SIG-M5 treated with dmso at 0.1 percent for 504 hours (cell line): ENCODE results near the gene COL6A1.

Experiments
- DNase-seq: peaks from one replicate; lab custom pipeline; 2025; ENCODE audit not compliant: unreplicated experiment; lab: John Stamatoyannopoulos, UW

COL6A1 gene

DNA sequence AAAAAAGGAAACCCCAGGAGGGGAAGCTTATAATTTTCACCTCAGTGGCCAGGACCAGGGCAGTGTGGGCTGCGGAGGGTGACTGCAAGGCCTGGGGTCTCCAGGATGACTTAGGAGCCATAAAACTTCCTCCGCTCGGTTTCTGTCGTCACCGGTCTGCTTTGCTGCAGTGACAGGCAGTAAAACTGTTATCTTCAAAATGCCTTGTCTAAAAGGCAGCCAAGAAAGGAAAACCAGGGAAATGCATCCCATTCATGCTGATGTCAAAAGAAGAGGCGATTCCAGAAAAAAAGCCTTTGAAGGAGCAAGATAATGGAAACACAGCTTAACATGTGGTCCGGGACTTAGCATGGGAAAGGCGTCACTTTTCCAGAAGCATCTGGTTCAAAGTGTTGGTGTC lies 42.0 kb downstream of the COL6A1 start:
- DNase-seq = no peak

DNA sequence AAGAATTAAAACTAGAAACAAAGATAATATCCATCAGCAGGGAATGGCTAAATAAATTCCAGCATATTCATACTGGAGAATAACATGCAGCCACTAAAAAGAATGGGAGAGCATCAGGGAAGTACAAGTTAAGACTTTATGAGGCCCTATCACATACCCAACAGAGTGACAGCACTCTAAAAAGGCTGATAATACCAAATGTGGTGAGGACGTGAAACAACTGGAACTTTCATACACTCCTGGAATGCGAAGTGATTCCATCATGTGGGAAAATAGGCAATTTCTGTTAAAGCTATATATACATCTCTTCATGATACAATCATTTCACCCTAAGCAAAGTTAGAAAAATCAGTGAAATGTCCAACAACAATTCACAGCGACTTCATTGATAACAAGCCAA lies 42.6 kb downstream of the COL6A1 start:
- DNase-seq = no peak

- DNase-seq = no peak
Measured at GRCh38 chr21:46025113-46025770, 43.7 kb downstream of the COL6A1 start.

DNA sequence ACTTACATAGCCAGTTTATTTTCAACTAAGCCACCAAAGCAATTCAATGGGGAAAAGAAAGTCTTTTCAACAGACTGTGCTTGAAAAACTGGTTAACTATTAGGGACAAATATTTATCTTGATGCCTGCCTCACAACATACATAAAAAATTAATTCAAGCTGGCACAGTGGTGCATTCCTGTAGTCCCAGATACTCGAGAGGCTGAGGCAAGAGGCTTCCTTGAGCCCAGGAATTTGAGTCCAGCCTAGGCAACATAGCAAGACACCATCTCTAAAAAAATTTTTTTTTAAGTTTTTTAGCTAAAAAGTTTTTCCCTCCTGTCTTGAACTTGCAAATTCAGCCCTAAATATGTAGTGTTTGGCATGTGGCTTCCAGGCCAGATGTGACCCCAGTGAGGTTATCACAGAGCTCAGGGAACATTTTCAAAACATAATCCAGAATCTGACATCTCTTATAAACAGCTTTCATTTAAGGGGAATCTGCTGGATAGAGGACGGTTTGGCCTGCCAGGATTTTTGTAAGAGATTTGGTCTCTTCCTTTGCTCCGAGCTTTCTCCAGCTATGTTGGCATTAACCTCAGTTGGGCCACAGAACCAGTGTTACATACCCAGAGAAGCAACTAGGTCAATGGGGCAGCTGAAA lies 46.4 kb downstream of the COL6A1 start:
- no peak for DNase-seq

DNA sequence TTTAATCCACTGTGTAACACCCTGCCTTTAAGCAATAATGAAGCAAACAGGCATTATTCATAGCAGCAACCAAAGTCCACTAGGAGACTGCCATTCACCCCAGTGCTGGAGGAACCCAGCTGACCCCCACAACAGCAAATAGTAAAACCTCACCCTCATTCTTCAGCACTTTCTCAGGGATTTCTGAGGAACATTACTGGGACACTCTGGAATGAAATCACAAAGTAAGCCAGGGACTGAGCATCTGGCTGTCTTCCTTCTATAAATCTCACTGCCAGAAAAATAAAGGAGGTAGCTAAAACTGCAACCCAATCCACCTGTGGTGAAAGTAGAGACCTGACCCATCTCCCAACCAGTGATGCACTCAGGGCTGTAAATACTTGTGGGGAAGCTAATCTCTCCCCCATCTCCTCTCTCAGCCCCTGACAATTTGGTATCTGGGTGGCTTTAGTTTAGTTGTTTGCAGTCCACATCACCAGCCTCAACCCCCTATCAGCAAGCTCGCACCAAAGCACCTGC lies 47.1 kb downstream of the COL6A1 start:
- no peak for DNase-seq

- DNase-seq = no peak
Measured at GRCh38 chr21:46029186-46029924, 47.8 kb downstream of the COL6A1 start.

- DNase-seq = no peak
Measured at GRCh38 chr21:46031484-46031883, 49.9 kb downstream of the COL6A1 start.

GRCh38 chr21:46032100-46032499 lies 50.5 kb downstream of the COL6A1 start:
- no peak for DNase-seq

- DNase-seq = no peak
Measured at GRCh38 chr21:46033410-46034400, 52.1 kb downstream of the COL6A1 start.

GRCh38 chr21:46035809-46036695 lies 54.5 kb downstream of the COL6A1 start:
- no peak for DNase-seq

GRCh38 chr21:46036696-46037330 lies 55.2 kb downstream of the COL6A1 start:
- DNase-seq = no peak

DNA sequence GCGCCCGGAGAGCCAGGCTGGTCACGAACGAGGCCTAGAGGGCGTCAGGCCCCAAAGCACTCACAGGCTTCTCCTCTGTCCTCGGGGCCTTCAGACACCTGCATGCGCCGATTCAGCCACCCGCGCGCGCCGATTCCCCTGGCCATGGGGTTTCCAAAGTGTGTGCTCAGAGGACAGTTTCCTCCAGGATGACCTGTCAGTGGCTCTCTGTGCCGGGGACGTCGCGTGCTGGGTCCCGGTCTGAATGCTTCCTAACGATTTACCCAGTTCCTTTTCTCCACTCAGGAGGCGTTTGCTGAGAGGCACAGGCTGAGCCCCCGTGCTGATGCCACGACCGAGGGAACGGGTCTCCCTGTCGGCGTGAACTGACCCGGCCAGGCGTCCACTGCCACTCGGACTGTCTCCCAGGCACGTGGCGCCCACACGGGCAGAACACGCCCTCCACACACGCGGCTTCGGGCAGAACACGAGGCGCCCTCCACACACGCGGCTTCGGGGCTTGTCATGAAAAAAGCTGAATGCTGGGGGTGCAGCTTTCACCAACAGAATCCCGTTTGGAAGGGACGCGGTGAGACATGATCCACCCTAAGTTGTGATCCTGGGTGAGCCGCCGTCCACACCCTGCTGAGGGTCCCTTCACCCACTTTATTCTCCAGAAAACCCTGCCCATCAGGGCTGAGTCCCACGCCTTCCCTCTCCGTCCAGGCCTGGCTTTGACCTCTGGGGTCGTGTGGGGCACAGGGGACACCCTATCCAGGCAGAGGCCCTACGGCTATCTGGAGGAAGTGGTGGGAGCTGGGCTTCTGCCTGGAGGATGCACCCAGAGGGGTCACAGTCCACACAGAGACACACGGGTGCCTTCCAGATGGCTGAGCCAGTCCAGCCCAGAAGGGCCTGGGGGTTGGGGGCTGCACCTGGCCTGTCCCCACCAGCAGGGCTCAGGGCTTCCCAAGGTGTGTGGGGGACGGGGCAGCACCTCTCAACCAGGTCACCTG lies 56.1 kb downstream of the COL6A1 start:
- DNase-seq = no peak

DNA sequence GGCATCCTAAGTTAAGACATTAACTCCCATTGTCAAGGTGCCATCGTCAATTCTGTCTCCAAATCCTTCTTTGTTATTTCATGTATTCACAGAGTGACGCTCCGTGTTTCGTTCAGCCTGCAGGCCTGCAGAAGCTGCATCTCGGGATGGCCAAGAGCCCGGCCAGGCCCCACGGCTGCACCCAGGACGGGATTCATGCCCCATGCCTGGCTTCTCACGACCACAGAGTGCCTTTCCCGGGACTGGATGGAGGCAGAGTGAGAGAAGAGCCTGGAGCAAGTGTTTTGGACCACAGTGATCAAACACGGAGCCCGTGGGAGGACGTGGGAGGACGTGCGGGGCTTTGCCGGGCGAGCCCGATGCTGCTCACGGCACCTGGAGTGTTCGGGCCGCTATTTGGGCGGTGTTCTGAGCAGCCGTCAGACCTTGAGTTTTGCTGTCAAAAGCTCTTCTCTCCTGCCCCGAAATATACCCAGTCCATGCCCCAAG lies 56.8 kb downstream of the COL6A1 start:
- no peak for DNase-seq

DNA sequence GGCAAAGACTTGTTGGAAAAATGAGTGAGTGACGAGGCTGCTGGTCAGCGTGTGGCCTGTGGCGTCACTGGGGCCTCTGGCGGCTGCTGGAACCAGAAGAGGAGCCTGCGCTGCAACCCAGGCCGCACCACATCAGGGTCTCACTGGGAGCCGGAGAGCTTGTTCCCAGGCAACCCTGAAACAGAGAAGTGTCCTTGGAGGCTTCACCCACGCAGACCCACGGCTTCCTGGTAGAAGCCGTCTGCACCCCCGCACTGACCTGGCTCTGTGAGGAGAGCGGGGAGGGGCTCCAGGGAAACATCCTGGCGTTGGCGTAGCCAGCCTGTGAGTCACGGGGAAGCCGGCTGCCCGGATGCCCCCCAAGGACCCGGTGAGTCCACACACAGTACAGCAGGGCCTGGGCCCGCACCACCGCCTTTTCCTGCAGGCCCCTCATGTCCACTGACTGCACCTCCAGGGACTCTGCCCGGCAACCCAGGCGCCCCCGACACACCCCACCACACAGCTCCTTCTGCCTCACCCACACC lies 57.4 kb downstream of the COL6A1 start:
- DNase-seq = no peak

DNA sequence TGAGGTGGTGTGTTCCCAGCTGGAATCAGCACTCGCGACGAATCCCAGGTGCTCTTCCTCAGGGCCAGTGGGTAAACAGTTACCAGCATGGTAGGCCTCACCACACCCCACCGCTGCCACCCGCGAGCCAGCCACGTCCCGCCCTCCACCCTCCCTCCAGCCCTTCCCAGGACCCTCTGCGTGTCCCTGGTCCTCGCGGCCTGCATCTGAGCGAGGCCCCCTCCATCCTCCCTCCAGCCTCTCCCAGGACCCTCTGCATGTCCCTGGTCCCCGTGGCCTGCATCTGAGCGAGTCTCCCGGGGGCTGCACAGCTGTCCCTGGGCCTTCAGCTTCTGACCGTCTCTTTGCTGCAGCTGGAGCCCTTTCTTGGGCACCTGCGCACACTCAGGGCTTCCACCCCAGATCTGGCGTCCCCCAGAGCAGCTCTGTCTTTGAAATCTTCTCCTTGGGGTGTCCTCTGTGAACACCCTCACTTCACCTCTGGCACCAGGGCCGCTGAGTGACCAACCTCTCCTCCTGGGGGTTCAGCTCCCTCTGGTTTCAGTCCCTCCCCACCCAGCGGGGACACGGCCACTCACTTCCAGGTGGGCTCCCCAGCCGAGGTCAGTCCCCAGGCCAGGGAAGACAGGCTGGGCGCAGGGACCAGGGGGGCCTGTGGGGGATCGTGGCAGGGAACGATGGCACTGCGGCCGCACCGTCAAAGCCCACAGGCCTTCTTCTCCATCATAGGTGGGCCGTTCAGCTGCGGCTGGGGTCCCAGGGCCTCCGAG lies 58.5 kb downstream of the COL6A1 start:
- no peak for DNase-seq

GRCh38 chr21:46040707-46041106 lies 59.1 kb downstream of the COL6A1 start:
- DNase-seq = no peak

GRCh38 chr21:46041183-46041582 lies 59.6 kb downstream of the COL6A1 start:
- DNase-seq = no peak
